Stimulated activated CD8-positive, alpha-beta memory T cell treated with anti-CD3 and anti-CD28 coated beads, Interleukin-12 subunit alpha, Interleukin-12 subunit beta, amount 100 ng/mL, for 1 hour (primary cell): ENCODE data around the gene LRFN3.
"Not testable (repeated sequence)": the region's sequence is repeated elsewhere in the genome, so short reads cannot be mapped to it uniquely, and the experiment has no call there.

Experiments used
- DNase-seq: peaks from one replicate; pipeline ENCODE4 v3.0.0-alpha.2; 2020; ENCODE audit warnings: low read depth

LRFN3 gene

DNA sequence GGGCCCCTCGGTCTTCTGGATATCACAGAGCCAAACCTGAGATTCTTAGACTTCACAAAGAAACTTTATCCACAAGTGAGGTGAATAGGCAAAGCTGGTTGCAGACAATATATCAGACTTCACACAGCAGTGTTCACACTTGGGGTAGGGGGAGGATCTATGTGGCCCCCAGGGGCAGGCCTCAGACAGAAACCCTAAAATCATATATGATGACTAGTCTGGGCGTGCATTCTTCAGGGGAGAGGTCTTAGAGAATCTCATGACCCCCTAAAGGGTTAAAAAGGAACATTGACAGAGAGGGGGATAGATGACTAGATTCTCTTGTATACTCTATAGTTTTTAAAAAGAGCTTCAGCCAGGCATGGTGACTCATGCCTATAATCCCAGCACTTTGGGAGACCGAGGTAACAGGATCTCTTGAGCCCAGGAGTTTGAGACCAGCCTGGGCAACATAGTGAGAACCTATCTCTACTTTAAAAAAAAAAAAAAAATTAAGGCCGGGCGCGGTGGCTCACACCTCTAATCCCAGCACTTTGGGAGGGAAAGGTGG lies 30.9 kb upstream of the LRFN3 start:
- no peak for DNase-seq

GRCh38 chr19:35907377-35907745 lies 28.8 kb upstream of the LRFN3 start:
- no peak for DNase-seq

DNA sequence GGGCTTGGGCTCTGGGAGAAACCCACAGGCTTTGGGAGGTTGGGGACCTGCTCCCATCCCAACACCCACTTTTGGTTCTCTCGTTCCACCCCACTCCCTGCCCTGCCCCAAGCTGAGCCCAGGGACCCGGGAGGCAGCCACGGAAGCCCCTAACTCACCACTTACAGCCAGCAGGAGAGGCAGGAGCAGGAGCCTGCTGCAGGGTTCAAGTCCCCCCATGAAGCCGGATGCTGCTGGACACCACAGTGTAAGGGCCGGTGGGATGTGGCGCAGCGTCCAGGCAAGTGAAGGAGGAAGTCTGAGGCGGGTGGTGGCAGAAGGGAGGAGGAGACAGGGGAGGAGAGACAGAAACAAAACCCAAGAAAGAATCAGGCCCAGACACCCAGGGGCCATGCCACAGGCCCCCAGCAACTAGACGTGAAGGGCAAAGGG lies 28.1 kb upstream of the LRFN3 start, which contains the start of gene TYROBP:
Gene TYROBP (minus strand): TSS at position 286 of the 432 bp plus-strand sequence. CDS start 67 bp downstream, at position 219.
- DNase-seq = no peak

- no peak for DNase-seq
These were observed 27.0 kb upstream of the LRFN3 start for GRCh38 chr19:35908973-35909683.

GRCh38 chr19:35909684-35910035 lies 26.5 kb upstream of the LRFN3 start:
- no peak for DNase-seq

DNA sequence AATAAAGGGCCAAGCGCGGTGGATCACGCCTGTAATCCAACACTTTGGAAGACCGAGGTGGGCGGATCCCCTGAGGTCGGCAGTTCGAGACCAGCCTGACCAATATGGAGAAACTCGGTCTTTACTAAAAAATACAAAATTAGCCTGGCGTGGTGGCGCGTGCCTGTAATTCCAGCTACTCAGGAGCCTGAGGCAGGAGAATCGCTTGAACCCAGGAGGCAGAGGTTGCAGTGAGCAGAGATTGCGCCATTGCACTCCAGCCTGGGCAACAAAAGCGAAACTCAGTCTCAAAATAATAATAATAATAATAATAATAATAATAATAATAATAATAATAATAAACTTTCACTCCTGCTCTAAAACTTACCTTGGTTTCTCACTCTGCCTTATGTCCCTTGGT lies 25.8 kb upstream of the LRFN3 start:
- not testable (repeated sequence) for DNase-seq

GRCh38 chr19:35911173-35911572 lies 25.0 kb upstream of the LRFN3 start:
- DNase-seq = no peak

DNA sequence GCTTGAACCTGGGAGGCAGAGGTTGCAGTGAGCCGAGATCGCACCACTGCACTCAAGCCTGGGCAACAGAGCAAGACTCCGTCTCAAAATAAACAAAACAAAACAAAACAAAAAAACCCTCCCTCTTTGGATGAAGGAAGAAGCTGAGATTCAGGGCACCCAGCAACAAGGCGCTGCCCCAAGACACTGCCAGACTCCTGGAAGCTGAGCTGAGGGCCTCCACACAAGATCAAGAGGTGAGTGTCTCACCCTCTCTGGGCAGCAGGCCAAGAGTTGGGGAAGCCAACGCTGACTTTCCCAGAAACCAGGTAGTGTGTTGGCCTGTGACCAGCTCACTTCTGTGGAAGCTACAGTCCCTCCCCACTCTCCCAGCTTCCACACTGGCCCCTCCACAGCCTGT lies 24.4 kb upstream of the LRFN3 start:
- no peak for DNase-seq

GRCh38 chr19:35913589-35913988 lies 22.6 kb upstream of the LRFN3 start:
- DNase-seq = no peak

DNA sequence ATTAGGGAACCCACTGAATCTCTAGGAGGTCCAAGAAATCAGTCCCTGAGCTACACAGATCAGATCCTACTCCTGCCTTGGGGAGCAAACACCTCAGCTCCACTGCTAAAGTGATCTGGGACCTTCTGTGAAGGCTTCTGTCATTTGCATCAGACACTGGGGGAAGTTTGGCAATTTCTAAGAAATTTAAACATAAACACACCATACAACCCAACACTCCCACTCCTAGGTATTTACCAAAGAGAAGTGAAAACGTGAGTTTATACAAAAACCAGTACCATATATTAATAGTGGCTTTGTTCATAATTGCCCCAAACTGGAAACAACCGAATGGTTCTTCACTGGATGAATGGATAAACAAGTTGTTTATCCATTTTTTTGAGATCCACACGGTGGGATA lies 20.7 kb upstream of the LRFN3 start:
- no peak for DNase-seq

DNA sequence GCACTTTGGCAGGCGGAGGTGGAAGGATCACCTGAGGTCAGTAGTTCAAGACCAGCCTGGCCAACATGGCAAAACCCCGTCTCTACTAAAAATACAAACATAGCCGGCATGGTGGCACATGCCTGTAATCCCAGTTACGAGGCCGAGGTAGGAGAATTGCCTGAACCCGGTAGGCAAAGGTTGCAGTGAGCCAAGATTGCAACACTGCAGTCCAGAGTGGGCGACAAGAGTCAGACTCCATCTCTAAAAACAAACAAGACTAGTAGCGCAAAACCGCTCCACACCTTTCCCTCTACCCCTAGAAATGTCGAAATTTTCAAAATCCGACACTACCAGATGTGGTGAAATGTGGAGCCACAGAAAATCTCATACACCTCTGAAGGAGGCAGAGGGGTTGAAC lies 16.9 kb upstream of the LRFN3 start:
- no peak for DNase-seq

- no peak for DNase-seq
These were observed 15.2 kb upstream of the LRFN3 start for GRCh38 chr19:35921012-35921411.

DNA sequence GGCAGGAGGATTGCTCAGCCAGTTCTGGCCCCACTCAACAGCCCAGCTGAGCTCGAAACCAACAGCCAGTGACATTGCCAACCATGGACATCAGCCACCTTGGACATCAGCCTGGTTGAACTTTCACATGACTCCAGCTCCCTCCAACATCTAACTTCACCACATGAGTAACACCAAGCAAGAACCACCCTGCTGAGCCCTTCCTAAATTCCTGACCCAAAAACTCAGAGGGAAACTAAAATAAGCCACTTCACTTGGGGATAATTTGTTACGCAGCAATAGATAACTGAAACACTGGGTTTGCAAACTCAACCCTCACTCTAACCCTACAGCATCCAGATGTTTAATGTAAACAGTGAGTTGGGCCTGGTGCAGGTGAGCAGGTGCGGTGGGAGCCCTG lies 10.7 kb upstream of the LRFN3 start:
- no peak for DNase-seq

GRCh38 chr19:35928507-35928906 lies 7.7 kb upstream of the LRFN3 start:
- DNase-seq = no peak

DNA sequence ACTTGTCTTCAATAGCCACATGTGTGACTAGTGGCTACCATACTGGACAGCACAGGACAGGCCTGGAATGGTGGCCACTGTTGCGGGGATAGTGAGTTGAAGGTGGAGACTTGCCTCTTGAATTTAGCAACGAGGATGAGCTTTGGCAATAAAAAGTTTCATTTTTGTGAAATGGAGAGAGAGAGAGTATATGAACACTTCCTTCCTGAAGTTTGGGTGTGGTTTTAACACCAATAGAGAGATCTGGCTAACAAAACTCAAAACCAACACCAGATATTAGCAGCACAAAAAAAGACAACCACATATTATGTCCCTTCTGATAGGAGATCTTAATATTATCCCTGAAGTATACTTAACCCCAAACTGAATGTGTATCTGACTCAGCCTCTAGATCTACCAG lies 6.3 kb upstream of the LRFN3 start:
- no peak for DNase-seq

GRCh38 chr19:35931161-35931873 lies 4.9 kb upstream of the LRFN3 start:
- peak; percentile 98 for DNase-seq

GRCh38 chr19:35931874-35932202 lies 4.3 kb upstream of the LRFN3 start:
- no peak for DNase-seq

- no peak for DNase-seq
These were observed 3.8 kb upstream of the LRFN3 start for GRCh38 chr19:35932291-35932936.

DNA sequence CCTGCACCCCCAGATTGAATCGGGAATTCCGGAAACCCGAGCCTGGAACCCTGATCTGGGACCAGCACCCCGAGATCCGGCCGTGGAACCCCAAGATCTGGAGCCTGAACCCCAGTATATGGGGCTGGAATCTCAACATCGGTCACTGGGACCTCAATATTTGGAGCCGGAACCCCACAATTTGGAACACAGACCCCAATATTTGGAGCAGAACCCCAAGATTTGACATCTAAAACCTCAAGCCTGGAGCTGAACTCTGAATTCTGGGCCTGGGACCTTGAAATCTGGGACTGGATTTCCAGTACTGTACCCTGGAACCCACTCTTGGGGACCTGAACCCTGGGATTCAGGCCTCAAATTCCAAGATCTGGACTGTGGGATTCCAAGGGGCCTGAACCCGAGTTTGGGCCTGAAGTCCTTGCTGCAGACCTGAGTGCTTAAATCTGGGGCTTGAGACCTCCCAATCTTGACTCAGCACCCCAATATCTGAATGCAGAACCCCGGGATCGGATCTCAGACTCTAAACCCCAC lies 629 bp downstream of the LRFN3 start:
- no peak for DNase-seq

- DNase-seq = no peak
These were observed 1.4 kb downstream of the LRFN3 start for GRCh38 chr19:35937345-35938281.

DNA sequence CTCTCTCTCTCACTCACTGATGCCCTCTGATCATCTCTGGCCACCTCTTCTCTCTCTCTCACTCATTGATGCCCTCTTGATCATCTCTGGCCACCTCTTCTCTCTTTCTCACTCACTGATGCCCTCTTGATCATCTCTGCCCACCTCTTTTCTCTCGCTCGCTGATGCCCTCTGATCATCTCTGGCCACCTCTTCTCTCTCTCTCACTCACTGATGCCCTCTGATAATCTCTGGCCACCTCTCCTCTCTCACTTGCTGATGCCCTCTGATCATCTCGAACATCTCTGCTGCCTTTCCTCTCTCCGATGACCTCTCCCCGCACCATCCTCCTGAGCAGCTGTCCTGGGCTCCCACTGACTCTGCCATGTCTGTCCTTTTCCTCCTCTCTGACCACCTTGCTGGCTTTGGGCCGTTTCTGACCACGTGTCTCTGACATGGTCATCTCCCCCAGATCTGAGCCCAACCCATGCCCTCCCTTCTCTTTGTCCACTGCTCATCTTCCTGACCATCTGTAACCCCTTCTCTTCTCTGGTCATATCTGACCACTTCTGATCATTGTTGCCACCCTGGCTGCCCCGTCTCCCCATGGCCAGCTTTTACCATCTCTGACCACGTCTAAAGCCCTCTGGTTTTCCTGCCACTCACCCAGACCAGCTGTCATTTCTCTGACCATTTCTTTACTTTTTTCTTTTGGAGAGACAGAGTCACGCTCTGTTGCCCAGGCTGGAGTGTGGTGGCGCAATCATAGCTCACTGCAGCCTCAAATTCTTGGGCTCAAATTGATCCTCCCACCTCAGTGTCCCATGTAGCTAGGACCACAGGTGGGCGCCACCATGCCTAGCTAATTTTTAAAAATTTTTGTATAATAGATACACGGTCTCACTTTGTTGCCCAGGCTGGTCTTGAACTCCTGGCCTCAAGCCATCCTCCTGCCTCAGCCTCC lies 2.4 kb downstream of the LRFN3 start:
- DNase-seq = no peak
